Measurements from ENCODE around the gene MAGED4B. TPM values are rescaled to one million over a fixed set of nuclear protein-coding genes. Genes with fewer than 3 reads are reported as not detected.
"Not testable (repeated sequence)": the region's sequence is repeated elsewhere in the genome, so short reads cannot be mapped to it uniquely, and the experiment has no call there.

The MAGED4B gene
- total RNA-seq (2014; rRNA removed; shearing (Covaris generic)): 5.1 and 25.0 TPM in 2 replicates

- not testable (repeated sequence) for DNase-seq
These were observed at the start of gene MAGED4B for GRCh38 chrX:52068666-52069640. Gene MAGED4B (minus strand): TSS chrX:52069183. CDS start chrX:52068172, 1,011 bp downstream.

GRCh38 chrX:52118262-52118661, 49.3 kb upstream of the MAGED4B start:
- H3K4me3 ChIP-seq (ENCODE audit: insufficient read depth, low read depth, low read length): no peak overlapping the region
- H3K27me3 ChIP-seq (ENCODE audit: control insufficient read depth, insufficient read depth, low read length): no peaks in the 10 kb centered on the region
- no peak for DNase-seq
- no peaks in the 10 kb centered on the region for H3K36me3 ChIP-seq (replicated peaks; ENCODE audit: control insufficient read depth, insufficient read depth, low read length)

More at GRCh38 chrX:52068666-52069640, at the start of gene MAGED4B:
- H3K4me3 ChIP-seq (ENCODE audit: insufficient read depth, low read depth, low read length); H3K27me3 ChIP-seq (ENCODE audit: control insufficient read depth, insufficient read depth, low read length); H3K36me3 ChIP-seq (replicated peaks; ENCODE audit: control insufficient read depth, insufficient read depth, low read length): not testable (repeated sequence)

- Histone ChIP-seq H3K36me3 (replicated peaks; ENCODE audit: control insufficient read depth, insufficient read depth, low read length) (no peaks in the 10 kb centered on the region), H3K27me3 (ENCODE audit: control insufficient read depth, insufficient read depth, low read length) (no peaks in the 10 kb centered on the region), H3K4me3 (ENCODE audit: insufficient read depth, low read depth, low read length) (no peak overlapping the region)
- DNase-seq: no peak
These were observed 13.6 kb upstream of the MAGED4B start for GRCh38 chrX:52082578-52082977.

GRCh38 chrX:52078131-52078530, 9.1 kb upstream of the MAGED4B start:
- Histone ChIP-seq H3K4me3 (ENCODE audit: insufficient read depth, low read depth, low read length) (no peak overlapping the region), H3K36me3 (replicated peaks; ENCODE audit: control insufficient read depth, insufficient read depth, low read length) (no peaks in the 10 kb centered on the region), H3K27me3 (ENCODE audit: control insufficient read depth, insufficient read depth, low read length) (no peaks in the 10 kb centered on the region)
- no peak for DNase-seq

- DNase-seq; H3K27me3 ChIP-seq (ENCODE audit: control insufficient read depth, insufficient read depth, low read length); H3K4me3 ChIP-seq (ENCODE audit: insufficient read depth, low read depth, low read length); H3K36me3 ChIP-seq (replicated peaks; ENCODE audit: control insufficient read depth, insufficient read depth, low read length): not testable (repeated sequence)
These were observed 26.7 kb downstream of the MAGED4B start for GRCh38 chrX:52042288-52042687.

GRCh38 chrX:52034211-52034610, 34.8 kb downstream of the MAGED4B start:
- no peaks in the 10 kb centered on the region for H3K36me3 ChIP-seq (replicated peaks; ENCODE audit: control insufficient read depth, insufficient read depth, low read length)
- no peak overlapping the region for H3K4me3 ChIP-seq (ENCODE audit: insufficient read depth, low read depth, low read length)
- no peaks in the 10 kb centered on the region for H3K27me3 ChIP-seq (ENCODE audit: control insufficient read depth, insufficient read depth, low read length)
- no peak for DNase-seq

- no peak for DNase-seq
- Histone ChIP-seq H3K4me3 (ENCODE audit: insufficient read depth, low read depth, low read length) (no peak overlapping the region), H3K27me3 (ENCODE audit: control insufficient read depth, insufficient read depth, low read length) (no peaks in the 10 kb centered on the region), H3K36me3 (replicated peaks; ENCODE audit: control insufficient read depth, insufficient read depth, low read length) (no peaks in the 10 kb centered on the region)
These were observed 37.6 kb downstream of the MAGED4B start for GRCh38 chrX:52031371-52031770.

GRCh38 chrX:52015794-52016193, 53.2 kb downstream of the MAGED4B start:
- no peak overlapping the region for H3K4me3 ChIP-seq (ENCODE audit: insufficient read depth, low read depth, low read length)

More at GRCh38 chrX:52015794-52016193, 53.2 kb downstream of the MAGED4B start:
- DNase-seq: no peak
- Histone ChIP-seq H3K27me3 (ENCODE audit: control insufficient read depth, insufficient read depth, low read length) (no peaks in the 10 kb centered on the region), H3K36me3 (replicated peaks; ENCODE audit: control insufficient read depth, insufficient read depth, low read length) (no peaks in the 10 kb centered on the region)

Other genes with a start within 250 kb of the MAGED4B start
- 109 and 122 TPM in 2 replicates for gene MAGED1, start 175.6 kb downstream of the MAGED4B start, total RNA-seq (2014; rRNA removed; shearing (Covaris generic))
- 54.0 and 69.7 TPM in 2 replicates for gene MAGED4, start 115.7 kb upstream of the MAGED4B start, total RNA-seq (2014; rRNA removed; shearing (Covaris generic))

All from H7 (cell line).